ENCODE data around the gene MYO10. TPM values are rescaled to one million over a fixed set of nuclear protein-coding genes. Genes with fewer than 3 reads are reported as not detected.
A peak's percentile ranks its signal among the peaks of the same experiment; 100 is the strongest.

Gene MYO10
- total and polyA plus RNA-seq, 2 experiments from 2014 or later: 119 to 276 TPM

- Histone ChIP-seq H3K4me1 (ENCODE audit: insufficient read depth) (peaks cover 5% of the 10 kb centered on the region; the same call in 1 of the 2 replicates), H3K4me3 (no peak overlapping the region), H3K27ac (ENCODE audit: low read depth) (no peak overlapping the region), H3K9me2 (ENCODE audit: insufficient read depth) (peaks cover 3% of the 10 kb centered on the region; the same call in 1 of the 2 replicates), H3K27me3 (ENCODE audit: insufficient read depth) (no peaks in the 10 kb centered on the region), H3K36me3 (ENCODE audit: insufficient read depth) (no peaks in the 10 kb centered on the region), H2AFZ (0 out of 2 replicates have a peak overlapping the region, but pooled peaks have one; percentile 18), H3K4me2 (no peak overlapping the region), H3F3A (replicated peaks; ENCODE audit: low read depth) (no peaks in the 10 kb centered on the region), H3K79me2 (replicated peaks; ENCODE audit: insufficient read depth) (no peaks in the 10 kb centered on the region), H4K20me1 (replicated peaks; ENCODE audit: insufficient read depth) (no peaks in the 10 kb centered on the region)
- Mint-ChIP-seq H3K36me3 (ENCODE audit: low read depth) (peaks cover 4% of the 10 kb centered on the region), H3K4me1 (peaks cover 3% of the 10 kb centered on the region), H3K27me3 (ENCODE audit: insufficient read depth, low read depth, poor library complexity) (peaks cover 3% of the 10 kb centered on the region), H3K9me3 (peaks cover 25% of the 10 kb centered on the region), H3K27ac (no peak overlapping the region), H3K4me3 (no peak overlapping the region)
- no peak for DNase-seq (ENCODE audit: low spot score)
- TF ChIP-seq CTCF (conservative IDR thresholded peaks at IDR 0.05; ENCODE audit: low read depth in 2 of 2): no peak
- TF ChIP-seq ETS1 (IDR thresholded peaks at IDR 0.05): no peak
- TF ChIP-seq REST (IDR thresholded peaks at IDR 0.05; ENCODE audit: unreplicated experiment): no peak
- TF ChIP-seq EZH2 (IDR thresholded peaks at IDR 0.05; ENCODE audit: low read depth, unreplicated experiment): no peak
- no peak for TF ChIP-seq ZNF462 (CRISPR knock-in tag; IDR thresholded peaks at IDR 0.05)
- TF ChIP-seq STAT1 (IDR thresholded peaks at IDR 0.05; ENCODE audit: unreplicated experiment): no peak
- no peak for TF ChIP-seq POLR2AphosphoS5 (IDR thresholded peaks at IDR 0.05; ENCODE audit: low read depth)
- TF ChIP-seq EZH2phosphoT487 (IDR thresholded peaks at IDR 0.05; ENCODE audit: unreplicated experiment): no peak
- TF ChIP-seq NANOG (IDR thresholded peaks at IDR 0.05; ENCODE audit: borderline replicate concordance): no peak
- TF ChIP-seq ZNF331 (CRISPR knock-in tag; IDR thresholded peaks at IDR 0.05; ENCODE audit: low read depth): no peak
- no peak for TF ChIP-seq JUNB (IDR thresholded peaks at IDR 0.05; ENCODE audit: unreplicated experiment)
- ATAC-seq: no peak
Measured at GRCh38 chr5:16943846-16944678, 8.0 kb upstream of the MYO10 start.

Measured in GM23338 (cell line).